Measurements from ENCODE around the gene GAMT.

DNA sequence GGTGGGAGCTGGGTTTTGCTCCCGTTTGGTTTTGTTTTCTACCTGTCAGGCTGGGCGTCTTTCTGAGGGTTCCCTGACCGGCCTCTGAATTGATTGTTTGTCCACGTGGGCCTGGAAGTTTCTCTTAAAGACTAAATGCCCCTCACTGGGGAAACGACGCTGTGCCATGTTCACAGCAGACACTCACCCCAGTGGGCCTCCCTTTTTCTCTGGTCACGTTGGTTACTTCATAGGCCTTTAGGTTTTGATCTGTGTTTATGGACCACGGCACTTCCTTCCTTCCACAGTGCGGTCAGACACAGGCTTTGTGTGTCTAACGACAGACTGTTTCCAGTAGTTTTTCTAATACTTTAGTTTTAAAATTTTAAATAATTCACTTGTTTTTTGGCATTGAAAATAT lies 37.7 kb downstream of the GAMT start:
- TF ChIP-seq POLR2A (IDR thresholded peaks at IDR 0.05; ENCODE audit: low read depth, low read length) (no peak), POLR2AphosphoS5 (IDR thresholded peaks at IDR 0.05; ENCODE audit: low read depth, low read length) (no peak)
